ENCODE results near the gene C10orf90.

The C10orf90 gene

DNA sequence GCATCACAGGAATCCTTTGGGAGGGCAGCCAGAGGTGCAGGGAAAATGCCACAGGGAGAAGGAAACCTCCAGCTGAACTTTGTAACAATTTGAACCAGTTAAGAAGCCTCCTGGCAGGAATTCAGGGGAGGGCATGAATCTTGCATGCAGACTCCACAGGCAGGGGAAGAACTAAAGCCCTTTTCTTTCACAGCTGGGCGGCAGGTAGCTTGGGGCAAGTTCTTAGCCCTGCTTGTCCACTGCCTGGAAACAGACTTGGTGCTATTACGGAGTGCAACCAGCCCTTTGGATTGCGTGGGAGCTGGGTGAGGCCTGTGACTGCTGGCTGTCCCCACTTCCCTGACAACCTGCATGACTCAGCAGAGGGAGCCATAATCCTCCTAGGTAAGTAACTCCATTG, 230.6 kb downstream of the C10orf90 start:
- no peak overlapping the region for H3K4me3 ChIP-seq (ENCODE audit: low read depth, low read length)
- H3K9ac ChIP-seq (ENCODE audit: low read depth, low read length): no peak overlapping the region

GRCh38 chr10:126438407-126438783, 232.1 kb downstream of the C10orf90 start:
- no peaks in the 10 kb centered on the region for H3K9me3 ChIP-seq (ENCODE audit: control insufficient read depth, insufficient read depth, low read length)
- no peak overlapping the region for H3K4me3 ChIP-seq (ENCODE audit: low read depth, low read length)
- no peaks in the 10 kb centered on the region for H3K36me3 ChIP-seq (ENCODE audit: control insufficient read depth, insufficient read depth, low read length)
- H3K9ac ChIP-seq (ENCODE audit: low read depth, low read length): no peak overlapping the region
- H3K27me3 ChIP-seq (ENCODE audit: control insufficient read depth, insufficient read depth, low read length): no peaks in the 10 kb centered on the region
- no peaks in the 10 kb centered on the region for H3K4me1 ChIP-seq (ENCODE audit: control insufficient read depth, insufficient read depth, low read length)
- no peak overlapping the region for H3K27ac ChIP-seq (ENCODE audit: low read depth, low read length)

More for the DNA sequence above, 230.6 kb downstream of the C10orf90 start:
- H3K27ac ChIP-seq (ENCODE audit: low read depth, low read length): no peak overlapping the region
- H3K36me3 ChIP-seq (ENCODE audit: control insufficient read depth, insufficient read depth, low read length): no peaks in the 10 kb centered on the region
- no peaks in the 10 kb centered on the region for H3K4me1 ChIP-seq (ENCODE audit: control insufficient read depth, insufficient read depth, low read length)
- no peaks in the 10 kb centered on the region for H3K9me3 ChIP-seq (ENCODE audit: control insufficient read depth, insufficient read depth, low read length)
- H3K27me3 ChIP-seq (ENCODE audit: control insufficient read depth, insufficient read depth, low read length): no peaks in the 10 kb centered on the region

DNA sequence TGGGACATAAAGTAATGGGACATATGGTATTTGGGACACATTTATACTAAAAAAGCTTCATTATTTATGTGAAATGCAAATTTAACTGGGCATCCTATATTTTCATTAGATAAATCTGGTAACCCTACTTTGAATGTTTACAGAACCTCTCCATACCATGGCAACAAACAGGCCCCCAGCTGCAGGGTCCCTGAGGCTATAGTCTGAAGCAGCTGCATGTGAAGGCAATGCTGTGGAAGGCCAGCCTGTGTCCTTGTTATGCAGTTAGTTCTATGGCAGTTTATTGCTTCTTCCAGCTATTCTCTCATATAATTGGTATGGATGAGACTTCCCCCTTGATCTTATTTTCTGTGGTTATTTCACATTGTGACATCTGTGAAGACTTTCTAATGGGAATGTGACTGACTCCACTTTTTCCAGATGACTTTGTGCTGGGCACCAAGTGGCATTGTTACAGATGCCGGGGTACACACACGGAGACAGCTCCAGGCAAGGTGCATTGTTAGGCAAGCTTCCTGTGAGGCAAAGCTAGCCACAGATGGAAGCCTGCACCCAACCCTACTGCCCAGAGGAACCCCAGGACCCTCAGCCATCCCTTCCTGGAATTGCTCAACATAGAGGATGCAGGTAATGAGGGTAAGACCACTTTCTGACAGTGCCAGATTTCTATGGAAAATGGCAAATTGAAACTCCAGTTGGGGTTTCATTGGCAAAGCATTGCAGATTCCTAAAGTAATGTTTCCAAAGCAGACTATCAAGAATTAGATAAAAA, 232.7 kb downstream of the C10orf90 start:
- Histone ChIP-seq H3K4me3 (ENCODE audit: low read depth, low read length) (no peak overlapping the region), H3K9me3 (ENCODE audit: control insufficient read depth, insufficient read depth, low read length) (no peaks in the 10 kb centered on the region), H3K27me3 (ENCODE audit: control insufficient read depth, insufficient read depth, low read length) (no peaks in the 10 kb centered on the region), H3K27ac (ENCODE audit: low read depth, low read length) (no peak overlapping the region), H3K4me1 (ENCODE audit: control insufficient read depth, insufficient read depth, low read length) (no peaks in the 10 kb centered on the region), H3K36me3 (ENCODE audit: control insufficient read depth, insufficient read depth, low read length) (no peaks in the 10 kb centered on the region), H3K9ac (ENCODE audit: low read depth, low read length) (no peak overlapping the region)

- no peak overlapping the region for H3K9ac ChIP-seq (ENCODE audit: low read depth, low read length)
- H3K4me3 ChIP-seq (ENCODE audit: low read depth, low read length): no peak overlapping the region
- no peaks in the 10 kb centered on the region for H3K9me3 ChIP-seq (ENCODE audit: control insufficient read depth, insufficient read depth, low read length)
- no peaks in the 10 kb centered on the region for H3K27me3 ChIP-seq (ENCODE audit: control insufficient read depth, insufficient read depth, low read length)
- no peaks in the 10 kb centered on the region for H3K36me3 ChIP-seq (ENCODE audit: control insufficient read depth, insufficient read depth, low read length)
- no peaks in the 10 kb centered on the region for H3K4me1 ChIP-seq (ENCODE audit: control insufficient read depth, insufficient read depth, low read length)
- H3K27ac ChIP-seq (ENCODE audit: low read depth, low read length): no peak overlapping the region
Measured at GRCh38 chr10:126434235-126434634, 236.3 kb downstream of the C10orf90 start.

DNA sequence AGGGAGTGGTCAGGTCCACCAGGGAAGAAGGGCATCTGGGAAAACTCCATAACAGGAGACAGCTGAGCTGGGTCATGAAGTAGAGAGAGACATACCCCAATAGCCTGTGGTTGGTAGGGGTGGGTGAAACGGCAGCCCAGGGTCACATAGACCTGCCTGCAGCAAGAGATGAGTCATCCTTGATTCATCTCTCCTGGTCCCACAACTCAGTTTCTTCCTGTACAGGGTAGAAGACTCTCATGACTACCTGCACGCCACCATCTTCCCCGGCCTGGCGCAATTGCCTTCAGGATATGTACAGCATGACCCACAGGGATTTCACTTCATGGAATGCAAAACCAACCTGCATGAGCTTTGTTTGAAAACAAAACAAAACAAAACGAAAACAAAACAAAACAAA, 237.1 kb downstream of the C10orf90 start:
- no peak overlapping the region for H3K4me3 ChIP-seq (ENCODE audit: low read depth, low read length)
- H3K27ac ChIP-seq (ENCODE audit: low read depth, low read length): no peak overlapping the region
- H3K4me1 ChIP-seq (ENCODE audit: control insufficient read depth, insufficient read depth, low read length): no peaks in the 10 kb centered on the region
- no peaks in the 10 kb centered on the region for H3K27me3 ChIP-seq (ENCODE audit: control insufficient read depth, insufficient read depth, low read length)
- H3K9me3 ChIP-seq (ENCODE audit: control insufficient read depth, insufficient read depth, low read length): no peaks in the 10 kb centered on the region
- no peak overlapping the region for H3K9ac ChIP-seq (ENCODE audit: low read depth, low read length)
- no peaks in the 10 kb centered on the region for H3K36me3 ChIP-seq (ENCODE audit: control insufficient read depth, insufficient read depth, low read length)

- no peak overlapping the region for H3K4me3 ChIP-seq (ENCODE audit: low read depth, low read length)
- H3K9ac ChIP-seq (ENCODE audit: low read depth, low read length): no peak overlapping the region
Measured at GRCh38 chr10:126432507-126432906, 238.0 kb downstream of the C10orf90 start.

DNA sequence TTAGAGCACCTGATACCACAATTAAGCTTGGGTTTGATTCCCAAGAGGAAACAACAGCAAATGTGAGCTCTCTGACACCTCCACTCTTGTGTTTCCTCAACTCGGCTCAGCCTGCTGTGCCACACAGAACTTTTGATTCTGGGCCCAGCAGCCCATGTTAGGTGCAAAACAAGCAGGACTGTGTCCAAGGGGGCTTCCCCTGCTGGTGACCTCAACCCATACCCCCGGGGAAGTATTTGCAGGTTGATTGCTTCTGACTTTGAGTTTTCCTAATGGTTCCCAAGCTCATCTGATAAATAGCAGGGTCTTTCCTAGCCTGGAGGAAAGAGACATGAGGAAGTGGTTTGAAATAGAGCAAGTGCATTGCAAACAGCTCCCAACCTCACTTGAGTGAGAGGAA, 238.7 kb downstream of the C10orf90 start:
- Histone ChIP-seq H3K9ac (ENCODE audit: low read depth, low read length) (no peak overlapping the region), H3K4me3 (ENCODE audit: low read depth, low read length) (no peak overlapping the region), H3K4me1 (ENCODE audit: control insufficient read depth, insufficient read depth, low read length) (no peaks in the 10 kb centered on the region), H3K36me3 (ENCODE audit: control insufficient read depth, insufficient read depth, low read length) (no peaks in the 10 kb centered on the region), H3K27me3 (ENCODE audit: control insufficient read depth, insufficient read depth, low read length) (no peaks in the 10 kb centered on the region), H3K27ac (ENCODE audit: low read depth, low read length) (no peak overlapping the region), H3K9me3 (ENCODE audit: control insufficient read depth, insufficient read depth, low read length) (no peaks in the 10 kb centered on the region)

More at GRCh38 chr10:126432507-126432906, 238.0 kb downstream of the C10orf90 start:
- Histone ChIP-seq H3K36me3 (ENCODE audit: control insufficient read depth, insufficient read depth, low read length) (no peaks in the 10 kb centered on the region), H3K27ac (ENCODE audit: low read depth, low read length) (no peak overlapping the region), H3K27me3 (ENCODE audit: control insufficient read depth, insufficient read depth, low read length) (no peaks in the 10 kb centered on the region), H3K4me1 (ENCODE audit: control insufficient read depth, insufficient read depth, low read length) (no peaks in the 10 kb centered on the region), H3K9me3 (ENCODE audit: control insufficient read depth, insufficient read depth, low read length) (no peaks in the 10 kb centered on the region)

GRCh38 chr10:126430512-126430911, 240.0 kb downstream of the C10orf90 start:
- H3K27ac ChIP-seq (ENCODE audit: low read depth, low read length): no peak overlapping the region
- H3K4me1 ChIP-seq (ENCODE audit: control insufficient read depth, insufficient read depth, low read length): no peaks in the 10 kb centered on the region; the same call in 1 of the 2 replicates
- H3K9ac ChIP-seq (ENCODE audit: low read depth, low read length): no peak overlapping the region
- H3K36me3 ChIP-seq (ENCODE audit: control insufficient read depth, insufficient read depth, low read length): no peaks in the 10 kb centered on the region
- H3K27me3 ChIP-seq (ENCODE audit: control insufficient read depth, insufficient read depth, low read length): no peaks in the 10 kb centered on the region
- H3K9me3 ChIP-seq (ENCODE audit: control insufficient read depth, insufficient read depth, low read length): no peaks in the 10 kb centered on the region
- H3K4me3 ChIP-seq (ENCODE audit: low read depth, low read length): no peak overlapping the region

- Histone ChIP-seq H3K36me3 (ENCODE audit: control insufficient read depth, insufficient read depth, low read length) (no peaks in the 10 kb centered on the region), H3K4me3 (ENCODE audit: low read depth, low read length) (no peak overlapping the region), H3K9ac (ENCODE audit: low read depth, low read length) (no peak overlapping the region), H3K4me1 (ENCODE audit: control insufficient read depth, insufficient read depth, low read length) (no peaks in the 10 kb centered on the region; the same call in 1 of the 2 replicates), H3K9me3 (ENCODE audit: control insufficient read depth, insufficient read depth, low read length) (no peaks in the 10 kb centered on the region), H3K27ac (ENCODE audit: low read depth, low read length) (no peak overlapping the region), H3K27me3 (ENCODE audit: control insufficient read depth, insufficient read depth, low read length) (no peaks in the 10 kb centered on the region)
Measured at GRCh38 chr10:126429275-126429674, 241.2 kb downstream of the C10orf90 start.

DNA sequence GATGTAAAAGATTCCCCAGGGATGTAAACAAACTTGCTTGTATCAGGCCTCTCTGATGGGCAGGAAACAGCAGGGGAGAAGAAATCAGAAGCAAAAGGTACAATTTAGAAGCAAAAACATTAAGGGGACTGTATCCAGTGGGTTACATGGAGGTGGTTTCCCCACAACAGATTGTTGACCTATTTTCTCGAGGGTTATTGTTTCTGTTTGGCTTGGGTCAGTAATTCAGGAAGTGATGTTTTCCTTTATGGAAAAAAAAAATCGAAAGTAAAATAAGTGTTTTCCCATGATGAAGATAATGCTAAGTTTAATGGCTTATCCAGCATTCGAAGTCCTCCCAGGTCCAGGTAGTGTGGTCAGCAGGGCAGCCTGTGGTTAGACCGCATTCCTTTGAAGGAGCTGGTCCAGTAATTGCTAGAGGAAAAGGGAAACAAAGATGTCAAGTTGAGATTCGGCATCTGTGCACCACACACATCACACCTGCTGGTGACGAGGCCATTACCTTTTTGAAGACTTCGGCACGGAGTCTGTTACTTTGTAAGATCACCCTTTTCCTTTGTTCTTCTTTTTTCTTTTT, 244.9 kb downstream of the C10orf90 start:
- Histone ChIP-seq H3K27ac (ENCODE audit: low read depth, low read length) (no peak overlapping the region), H3K4me3 (ENCODE audit: low read depth, low read length) (no peak overlapping the region), H3K9ac (ENCODE audit: low read depth, low read length) (no peak overlapping the region), H3K9me3 (ENCODE audit: control insufficient read depth, insufficient read depth, low read length) (0 out of 2 replicates have a peak, but pooled peaks cover 3% of the 10 kb centered on the region), H3K36me3 (ENCODE audit: control insufficient read depth, insufficient read depth, low read length) (no peaks in the 10 kb centered on the region), H3K27me3 (ENCODE audit: control insufficient read depth, insufficient read depth, low read length) (no peaks in the 10 kb centered on the region), H3K4me1 (ENCODE audit: control insufficient read depth, insufficient read depth, low read length) (no peaks in the 10 kb centered on the region; the same call in 1 of the 2 replicates)

- no peak overlapping the region for H3K4me3 ChIP-seq (ENCODE audit: low read depth, low read length)
- H3K27me3 ChIP-seq (ENCODE audit: control insufficient read depth, insufficient read depth, low read length): no peaks in the 10 kb centered on the region
- no peak overlapping the region for H3K9ac ChIP-seq (ENCODE audit: low read depth, low read length)
- H3K9me3 ChIP-seq (ENCODE audit: control insufficient read depth, insufficient read depth, low read length): 0 out of 2 replicates have a peak, but pooled peaks cover 3% of the 10 kb centered on the region
- no peaks in the 10 kb centered on the region for H3K36me3 ChIP-seq (ENCODE audit: control insufficient read depth, insufficient read depth, low read length)
- no peak overlapping the region for H3K27ac ChIP-seq (ENCODE audit: low read depth, low read length)
- H3K4me1 ChIP-seq (ENCODE audit: control insufficient read depth, insufficient read depth, low read length): no peaks in the 10 kb centered on the region; the same call in 1 of the 2 replicates
Measured at GRCh38 chr10:126425032-126425431, 245.5 kb downstream of the C10orf90 start.

All from HUES48 (cell line).